Neural cell (in vitro differentiated cells): ENCODE results near the gene ATPAF1. TPM values are rescaled to one million over a fixed set of nuclear protein-coding genes. Genes with fewer than 3 reads are reported as not detected.

Source experiments
- H2AFZ ChIP-seq: fragments of 200-600, 300-800 bp; sonication (generic), shearing (Covaris generic); 2 replicates; pipeline ENCODE4 v1.6.0; 2014; ENCODE audit warnings: low read depth, mild to moderate bottlenecking, antibody characterized with exemption, low read length, moderate library complexity
- H3F3A ChIP-seq: fragments of 200-600 bp; shearing (Covaris generic); 2 replicates; pipeline ENCODE4 v1.6.1; 2016; ENCODE audit warnings: mild to moderate bottlenecking, moderate library complexity, mixed read lengths, antibody characterized with exemption, low read length; ENCODE audit not compliant: insufficient read depth, poor library complexity, severe bottlenecking
- H3K27ac ChIP-seq: fragments of 200-600, 300-800 bp; sonication (generic), shearing (Covaris generic); 2 replicates; pipeline ENCODE4 v1.5.1; 2014; ENCODE audit warnings: mild to moderate bottlenecking, low read length, moderate library complexity
- H3K27me3 ChIP-seq: fragments of 300-800, 200-600 bp; sonication (generic), shearing (Covaris generic); 2 replicates; pipeline ENCODE4 v1.6.0; 2014; ENCODE audit warnings: mild to moderate bottlenecking, low read depth, low read length, moderate library complexity; ENCODE audit not compliant: insufficient read depth
- H3K36me3 ChIP-seq: fragments of 300-800, 200-600 bp; sonication (generic), shearing (Covaris generic); 2 replicates; pipeline ENCODE4 v1.5.1; 2014; ENCODE audit warnings: mild to moderate bottlenecking, antibody characterized with exemption, low read length, moderate library complexity; ENCODE audit not compliant: insufficient read depth
- H3K4me2 ChIP-seq: fragments of 300-800, 200-600 bp; sonication (generic), shearing (Covaris generic); 2 replicates; pipeline ENCODE4 v1.6.0; 2014; ENCODE audit warnings: mild to moderate bottlenecking, low read length
- H3K4me3 ChIP-seq: fragments of 300-800, 200-600 bp; sonication (generic), shearing (Covaris generic); 2 replicates; pipeline ENCODE4 v1.5.1; 2014; ENCODE audit warnings: mild to moderate bottlenecking, low read length, moderate library complexity
- H3K79me2 ChIP-seq: fragments of 200-600 bp; shearing (Covaris generic); replicated peaks from 2 replicates; pipeline ENCODE4 v1.6.0; 2014; ENCODE audit warnings: mild to moderate bottlenecking, low read length, moderate library complexity; ENCODE audit not compliant: insufficient read depth
- H3K9ac ChIP-seq: fragments of 300-800, 200-600 bp; sonication (generic), shearing (Covaris generic); 2 replicates; pipeline ENCODE4 v1.6.1; 2016; ENCODE audit warnings: mild to moderate bottlenecking, low read length, mixed read lengths
- H3K9me2 ChIP-seq: fragments of 200-600 bp; shearing (Covaris generic); 2 replicates; pipeline ENCODE4 v1.6.1; 2016; ENCODE audit warnings: mild to moderate bottlenecking, low read length, mixed read lengths; ENCODE audit not compliant: insufficient read depth
- H3K9me3 ChIP-seq: fragments of 200-600, 300-800 bp; sonication (generic), shearing (Covaris generic); 2 replicates; pipeline ENCODE4 v1.6.1; 2016; ENCODE audit warnings: mild to moderate bottlenecking, mixed run types, low read length, moderate library complexity, mixed read lengths
- H4K20me1 ChIP-seq: fragments of 200-600 bp; shearing (Covaris generic); 2 replicates; pipeline ENCODE4 v1.6.1; 2016; ENCODE audit warnings: mild to moderate bottlenecking, mixed run types; ENCODE audit not compliant: insufficient read depth
- EP300 ChIP-seq: fragments of 450-650 bp; conservative IDR thresholded peaks from 2 replicates; pipeline ENCODE4 v1.6.1; 2014; ENCODE audit warnings: antibody characterized with exemption, mild to moderate bottlenecking, moderate library complexity; ENCODE audit not compliant: poor library complexity, severe bottlenecking
- EZH2 ChIP-seq: fragments of 200-600, 300-800 bp; shearing (Covaris generic), sonication (generic); IDR thresholded peaks from 2 replicates; pipeline ENCODE4 v1.6.1; 2014; ENCODE audit warnings: antibody characterized with exemption, low read length, borderline replicate concordance, mild to moderate bottlenecking; ENCODE audit not compliant: insufficient read depth, poor library complexity, severe bottlenecking
- MXI1 ChIP-seq: fragments of 450-650 bp; conservative IDR thresholded peaks from 2 replicates; pipeline ENCODE4 v1.6.1; 2014; ENCODE audit warnings: antibody characterized with exemption, mild to moderate bottlenecking; ENCODE audit not compliant: poor library complexity, severe bottlenecking
- POLR2AphosphoS5 ChIP-seq: IDR thresholded peaks from 2 replicates; pipeline ENCODE4 v1.6.1; 2012
- RAD21 ChIP-seq: fragments of 450-650 bp; conservative IDR thresholded peaks from 2 replicates; pipeline ENCODE4 v1.6.1; 2014; ENCODE audit warnings: antibody characterized with exemption, mild to moderate bottlenecking, moderate library complexity
- REST ChIP-seq: IDR thresholded peaks from 2 replicates; pipeline ENCODE4 v1.6.1; 2012; ENCODE audit warnings: borderline replicate concordance
- SMC3 ChIP-seq: fragments of 450-650 bp; conservative IDR thresholded peaks from 2 replicates; pipeline ENCODE4 v1.6.1; 2014; ENCODE audit warnings: antibody characterized with exemption, mild to moderate bottlenecking, moderate library complexity; ENCODE audit not compliant: poor library complexity
- TAF1 ChIP-seq: IDR thresholded peaks from 2 replicates; pipeline ENCODE4 v1.6.1; 2012; ENCODE audit warnings: low read depth
- polyA plus RNA-seq: library from polyadenylated mRNA; depleted of rRNA; stranded (reverse); fragments of >200 nt; gene quantifications from 2 replicates; pipeline ENCODE4 v1.2.3, GENCODE V29; 2014
- TF ChIP-seq, protein P1 (sequence below): fragments of 450-650 bp; IDR thresholded peaks from 2 replicates; pipeline ENCODE4 v1.5.1; 2014; ENCODE audit warnings: antibody characterized with exemption, mild to moderate bottlenecking, moderate library complexity; ENCODE audit not compliant: poor library complexity, severe bottlenecking

Gene ATPAF1
- polyA plus RNA-seq, 1 donor from 2014 or later = 80.7 TPM

DNA sequence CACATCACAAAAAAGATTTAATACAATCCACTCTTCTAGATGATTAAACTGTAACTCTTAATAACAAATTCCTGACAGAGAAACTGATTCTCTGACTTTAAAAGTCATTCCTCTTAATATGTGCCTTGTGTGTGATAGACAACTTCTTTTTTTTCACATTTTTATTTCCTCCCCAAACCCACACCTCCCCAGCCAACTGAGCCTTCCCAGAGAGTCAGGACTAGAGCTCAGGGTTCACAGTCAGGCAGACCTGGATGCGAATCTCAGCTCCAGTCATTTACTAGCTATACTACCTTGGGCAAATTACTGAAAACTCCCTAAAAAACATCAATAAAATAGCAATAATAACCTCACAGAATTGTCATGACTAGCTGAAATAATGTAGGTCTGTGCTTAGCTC is 14.2 kb downstream of the ATPAF1 start:
- no peak overlapping the region for H3K9ac ChIP-seq
- H3K4me2 ChIP-seq = no peak overlapping the region
- peaks cover 25% of the 10 kb centered on the region for H3K36me3 ChIP-seq

GRCh38 chr1:46653405-46653958 is 14.7 kb downstream of the ATPAF1 start:
- no peaks in the 10 kb centered on the region for H3F3A ChIP-seq
- no peak overlapping the region for H3K4me2 ChIP-seq
- no peaks in the 10 kb centered on the region for H3K9me2 ChIP-seq
- H2AFZ ChIP-seq = no peak overlapping the region
- H3K27me3 ChIP-seq = no peaks in the 10 kb centered on the region
- peaks cover 25% of the 10 kb centered on the region for H3K36me3 ChIP-seq
- H4K20me1 ChIP-seq = no peaks in the 10 kb centered on the region
- H3K27ac ChIP-seq = no peak overlapping the region
- no peaks in the 10 kb centered on the region for H3K79me2 ChIP-seq
- no peak overlapping the region for H3K9ac ChIP-seq
- H3K4me3 ChIP-seq = no peak overlapping the region
- H3K9me3 ChIP-seq = peaks cover 6% of the 10 kb centered on the region
- TF ChIP-seq POLR2AphosphoS5 (no peak), EP300 (no peak), RAD21 (no peak), SMC3 (no peak), TAF1 (no peak), MXI1 (no peak), REST (no peak)
- TF ChIP-seq, protein P1, sequence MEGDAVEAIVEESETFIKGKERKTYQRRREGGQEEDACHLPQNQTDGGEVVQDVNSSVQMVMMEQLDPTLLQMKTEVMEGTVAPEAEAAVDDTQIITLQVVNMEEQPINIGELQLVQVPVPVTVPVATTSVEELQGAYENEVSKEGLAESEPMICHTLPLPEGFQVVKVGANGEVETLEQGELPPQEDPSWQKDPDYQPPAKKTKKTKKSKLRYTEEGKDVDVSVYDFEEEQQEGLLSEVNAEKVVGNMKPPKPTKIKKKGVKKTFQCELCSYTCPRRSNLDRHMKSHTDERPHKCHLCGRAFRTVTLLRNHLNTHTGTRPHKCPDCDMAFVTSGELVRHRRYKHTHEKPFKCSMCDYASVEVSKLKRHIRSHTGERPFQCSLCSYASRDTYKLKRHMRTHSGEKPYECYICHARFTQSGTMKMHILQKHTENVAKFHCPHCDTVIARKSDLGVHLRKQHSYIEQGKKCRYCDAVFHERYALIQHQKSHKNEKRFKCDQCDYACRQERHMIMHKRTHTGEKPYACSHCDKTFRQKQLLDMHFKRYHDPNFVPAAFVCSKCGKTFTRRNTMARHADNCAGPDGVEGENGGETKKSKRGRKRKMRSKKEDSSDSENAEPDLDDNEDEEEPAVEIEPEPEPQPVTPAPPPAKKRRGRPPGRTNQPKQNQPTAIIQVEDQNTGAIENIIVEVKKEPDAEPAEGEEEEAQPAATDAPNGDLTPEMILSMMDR = no peak

More for the DNA sequence above, 14.2 kb downstream of the ATPAF1 start:
- Histone ChIP-seq H3K27me3 (no peaks in the 10 kb centered on the region), H3K9me2 (no peaks in the 10 kb centered on the region), H3K9me3 (peaks cover 6% of the 10 kb centered on the region), H3K4me3 (no peak overlapping the region), H3F3A (no peaks in the 10 kb centered on the region), H2AFZ (no peak overlapping the region), H3K27ac (no peak overlapping the region), H3K79me2 (no peaks in the 10 kb centered on the region), H4K20me1 (no peaks in the 10 kb centered on the region)
- TF ChIP-seq, protein P1 = no peak
- no peak for TF ChIP-seq RAD21
- no peak for TF ChIP-seq REST
- no peak for TF ChIP-seq MXI1
- TF ChIP-seq EZH2 = no peak
- TF ChIP-seq SMC3 = no peak
- no peak for TF ChIP-seq POLR2AphosphoS5
- TF ChIP-seq TAF1 = no peak
- TF ChIP-seq EP300 = no peak
